CD14-positive monocyte (primary cell): ENCODE results near the gene MIGA1. TPM values are rescaled to one million over a fixed set of nuclear protein-coding genes. Genes with fewer than 3 reads are reported as not detected.

Experiments used
- DNase-seq, 3 donors: peaks; one replicate each; pipeline ENCODE4 v3.0.0-alpha.2; 2011 to 2022
- H2AFZ ChIP-seq: 2 replicates; pipeline ENCODE4 v1.6.0; 2012; ENCODE audit warnings: mild to moderate bottlenecking, low read depth, low read length, inconsistent platforms; ENCODE audit not compliant: insufficient read depth, poor library complexity, severe bottlenecking
- H3K27ac ChIP-seq, 2 donors: 1 replicate in 1 of 2; 2 replicates in 1 of 2; pipeline ENCODE4 v1.5.1; 2012 to 2013; ENCODE audit warnings: low read length in 2 of 2, control low read depth in 1 of 2, inconsistent platforms in 1 of 2, low read depth in 1 of 2, mild to moderate bottlenecking in 1 of 2
- H3K27me3 ChIP-seq, 2 donors: one replicate each; pipeline versions ENCODE4 v1.6.0 to v1.6.1; 2011 to 2013; ENCODE audit warnings: low read length in 2 of 2; ENCODE audit not compliant: control insufficient read depth in 2 of 2, insufficient read depth in 2 of 2
- H3K36me3 ChIP-seq, 2 donors: replicated peaks in 1 of 2; 1 replicate in 1 of 2; 2 replicates in 1 of 2; pipeline versions ENCODE4 v1.5.1 to v1.6.1; 2012 to 2013; ENCODE audit warnings: low read length in 2 of 2, control low read depth in 1 of 2, inconsistent platforms in 1 of 2, mild to moderate bottlenecking in 1 of 2; ENCODE audit not compliant: insufficient read depth in 2 of 2, control insufficient read depth in 1 of 2
- H3K4me1 ChIP-seq, 2 donors: 1 replicate in 1 of 2; 2 replicates in 1 of 2; pipeline versions ENCODE4 v1.5.1 to v1.6.1; 2012 to 2013; ENCODE audit warnings: low read length in 2 of 2, control low read depth in 1 of 2, inconsistent platforms in 1 of 2, mild to moderate bottlenecking in 1 of 2, moderate library complexity in 1 of 2; ENCODE audit not compliant: insufficient read depth in 2 of 2, control insufficient read depth in 1 of 2
- H3K4me2 ChIP-seq: replicated peaks from 2 replicates; pipeline ENCODE3; 2012; ENCODE audit warnings: low read length, moderate library complexity, mild to moderate bottlenecking; ENCODE audit not compliant: poor library complexity, severe bottlenecking; ENCODE audit errors: extremely low read depth
- H3K4me3 ChIP-seq, 3 experiments: fragments of 200-600 bp in 1 of 3; sonication (generic) in 1 of 3; replicated peaks in 1 of 3; 1 replicate in 2 of 3; 2 replicates in 1 of 3; pipeline ENCODE4 v1.5.1; 2011 to 2013; ENCODE audit warnings: low read length in 3 of 3, mild to moderate bottlenecking in 3 of 3, control low read depth in 2 of 3, low read depth in 2 of 3, inconsistent platforms in 1 of 3, moderate library complexity in 1 of 3
- H3K79me2 ChIP-seq: 2 replicates; pipeline ENCODE4 v1.6.0; 2012; ENCODE audit warnings: mild to moderate bottlenecking, control low read depth, inconsistent platforms, low read length, moderate library complexity; ENCODE audit not compliant: insufficient read depth
- H3K9ac ChIP-seq: 2 replicates; pipeline ENCODE4 v1.6.0; 2017; ENCODE audit warnings: low read length, mild to moderate bottlenecking; ENCODE audit not compliant: insufficient read depth, poor library complexity, severe bottlenecking
- H3K9me3 ChIP-seq, 2 donors: replicated peaks in 1 of 2; 1 replicate in 1 of 2; 2 replicates in 1 of 2; pipeline versions ENCODE4 v1.5.1 to v1.6.1; 2012 to 2013; ENCODE audit warnings: low read length in 2 of 2, control low read depth in 1 of 2; ENCODE audit not compliant: control insufficient read depth in 1 of 2, insufficient read depth in 1 of 2
- H4K20me1 ChIP-seq: 2 replicates; pipeline ENCODE4 v1.6.0; 2012; ENCODE audit warnings: mild to moderate bottlenecking, low read length, control low read depth, moderate library complexity; ENCODE audit not compliant: insufficient read depth
- H3K27ac Mint-ChIP-seq, 7 donors: one replicate each; pipeline ENCODE4 v1.8.0; 2020; ENCODE audit warnings: mild to moderate bottlenecking in 7 of 7, mixed read lengths in 7 of 7, moderate library complexity in 6 of 7, inconsistent platforms in 2 of 7
- H3K27me3 Mint-ChIP-seq, 3 donors: one replicate each; pipeline ENCODE4 v1.8.0; 2021 to 2022; ENCODE audit warnings: low read depth in 3 of 3, mild to moderate bottlenecking in 3 of 3, mixed read lengths in 3 of 3, moderate library complexity in 3 of 3, inconsistent platforms in 1 of 3
- H3K36me3 Mint-ChIP-seq, 2 donors: one replicate each; pipeline ENCODE4 v1.8.0; 2020; ENCODE audit warnings: mixed read lengths in 2 of 2, inconsistent platforms in 1 of 2, mild to moderate bottlenecking in 1 of 2
- H3K4me1 Mint-ChIP-seq: one replicate; pipeline ENCODE4 v1.8.0; 2020; ENCODE audit warnings: mild to moderate bottlenecking, mixed read lengths
- H3K4me3 Mint-ChIP-seq, 2 donors: one replicate each; pipeline ENCODE4 v1.8.0; 2020; ENCODE audit warnings: mild to moderate bottlenecking in 2 of 2, mixed read lengths in 2 of 2, moderate library complexity in 1 of 2
- H3K9me3 Mint-ChIP-seq, 7 donors: one replicate each; pipeline ENCODE4 v1.8.0; 2020 to 2022; ENCODE audit warnings: mixed read lengths in 7 of 7, mild to moderate bottlenecking in 6 of 7, moderate library complexity in 6 of 7, inconsistent platforms in 2 of 7
- WGBS: methylation state at CpG from one replicate; pipeline ENCODE4 v1.1.5; 2013; ENCODE audit warnings: missing lambda C conversion rate; ENCODE audit not compliant: insufficient coverage; 5-methylcytosine and 5-hydroxymethylcytosine counted together
- intact Hi-C, 2 donors: fragments of 100-400 bp; cut with micrococcal nuclease; formaldehyde crosslinking; loops; one replicate each; pipeline versions ENCODE4 v1.15.0 to v1.15.1; 2023
- polyA minus RNA-seq: library from RNA; depleted of rRNA, polyadenylated mRNA; stranded (reverse); fragments of >200 nt; gene quantifications from 2 replicates; pipeline ENCODE4 v1.2.3, GENCODE V29; 2012
- polyA plus RNA-seq, 3 donors: library from polyadenylated mRNA; depleted of rRNA in 1 of 3; unstranded in 2 of 3; stranded (reverse) in 1 of 3; fragments of 300-500 nt in 2 of 3; fragments of >200 nt in 1 of 3; fragmentation: Illumina TruSeq in 2 of 3; gene quantifications; 1 replicate in 2 of 3; 2 replicates in 1 of 3; pipeline ENCODE4 v1.2.3, GENCODE V29; 2012 to 2021
- total RNA-seq, 12 experiments: library from RNA in 1 of 12; stranded (reverse) in 1 of 12; fragments of 120-200 nt in 1 of 12; gene quantifications; one replicate each; pipeline ENCODE4 v1.2.4 and lab custom pipeline; 2013 to 2026; ENCODE audit warnings: mixed read lengths in 6 of 12, inconsistent platforms in 1 of 12
- TF ChIP-seq, protein P1 (sequence below): fragments of 200-600 bp; IDR thresholded peaks from one replicate; pipeline ENCODE4 v1.8.0; 2022; ENCODE audit warnings: antibody characterized with exemption, mild to moderate bottlenecking

Gene MIGA1
- 9.6 TPM for total RNA-seq (2013)
- polyA plus RNA-seq (1 to 10 TPM; 5.0 to 7.2 (median 6.5) TPM), polyA minus RNA-seq (2.9 and 3.1 TPM in 2 replicates), total RNA-seq (lab: John Stamatoyannopoulos, UW) (7.3 to 25.7 (median 22.0) reads per million in 11 experiments)

GRCh38 chr1:77779529-77780281 is at the start of gene MIGA1:
Gene MIGA1, plus strand, starts transcription at chr1:77779649. Its CDS starts 3,604 bp downstream, at chr1:77783253.
- peak within 1 kb of the TSS; percentile 64 to 95 (median 89) for H3K27ac Mint-ChIP-seq
- peaks cover 11 to 13% of the 10 kb centered on the region in 2 donors for H3K36me3 Mint-ChIP-seq
- H3K9me3 Mint-ChIP-seq, result peaks cover 0 to 5% (median 3%) of the 10 kb centered on the region in 7 donors
- peak within 1 kb of the TSS; percentile 83 to 91 (median 87) for H3K4me3 ChIP-seq
- TF ChIP-seq, protein P1, sequence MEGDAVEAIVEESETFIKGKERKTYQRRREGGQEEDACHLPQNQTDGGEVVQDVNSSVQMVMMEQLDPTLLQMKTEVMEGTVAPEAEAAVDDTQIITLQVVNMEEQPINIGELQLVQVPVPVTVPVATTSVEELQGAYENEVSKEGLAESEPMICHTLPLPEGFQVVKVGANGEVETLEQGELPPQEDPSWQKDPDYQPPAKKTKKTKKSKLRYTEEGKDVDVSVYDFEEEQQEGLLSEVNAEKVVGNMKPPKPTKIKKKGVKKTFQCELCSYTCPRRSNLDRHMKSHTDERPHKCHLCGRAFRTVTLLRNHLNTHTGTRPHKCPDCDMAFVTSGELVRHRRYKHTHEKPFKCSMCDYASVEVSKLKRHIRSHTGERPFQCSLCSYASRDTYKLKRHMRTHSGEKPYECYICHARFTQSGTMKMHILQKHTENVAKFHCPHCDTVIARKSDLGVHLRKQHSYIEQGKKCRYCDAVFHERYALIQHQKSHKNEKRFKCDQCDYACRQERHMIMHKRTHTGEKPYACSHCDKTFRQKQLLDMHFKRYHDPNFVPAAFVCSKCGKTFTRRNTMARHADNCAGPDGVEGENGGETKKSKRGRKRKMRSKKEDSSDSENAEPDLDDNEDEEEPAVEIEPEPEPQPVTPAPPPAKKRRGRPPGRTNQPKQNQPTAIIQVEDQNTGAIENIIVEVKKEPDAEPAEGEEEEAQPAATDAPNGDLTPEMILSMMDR, result no peak
- peak within 1 kb of the TSS; percentile 79 for H3K9ac ChIP-seq
- H3K27ac ChIP-seq, result peak within 1 kb of the TSS; percentile 43 to 78
- H2AFZ ChIP-seq, result peak within 1 kb of the TSS; percentile 93
- intact Hi-C loops, result no loop called here
- peaks cover 8 to 17% of the 10 kb centered on the region in 2 donors for H3K4me1 ChIP-seq
- H3K4me1 Mint-ChIP-seq, result peaks cover 26% of the 10 kb centered on the region
- H3K79me2 ChIP-seq, result peaks cover 46% of the 10 kb centered on the region
- H3K4me2 ChIP-seq, result peak within 1 kb of the TSS; percentile 82
- peaks cover 7 to 14% of the 10 kb centered on the region in 2 donors for H3K36me3 ChIP-seq
- peak within 1 kb of the TSS; percentile 91 to 98 for H3K4me3 Mint-ChIP-seq
- H3K9me3 ChIP-seq, result peaks cover 0 to 3% of the 10 kb centered on the region in 2 donors
- DNase-seq, result peak; percentile 81 to 87 (median 86)
- H3K27me3 Mint-ChIP-seq, result peaks cover 0 to 1% (median 0%) of the 10 kb centered on the region in 3 donors
- peaks cover 3% of the 10 kb centered on the region for H4K20me1 ChIP-seq
- no peaks in the 10 kb centered on the region for H3K27me3 ChIP-seq
- under 1% methylated on average over 40 of the region's 40 CpGs for WGBS

DNA sequence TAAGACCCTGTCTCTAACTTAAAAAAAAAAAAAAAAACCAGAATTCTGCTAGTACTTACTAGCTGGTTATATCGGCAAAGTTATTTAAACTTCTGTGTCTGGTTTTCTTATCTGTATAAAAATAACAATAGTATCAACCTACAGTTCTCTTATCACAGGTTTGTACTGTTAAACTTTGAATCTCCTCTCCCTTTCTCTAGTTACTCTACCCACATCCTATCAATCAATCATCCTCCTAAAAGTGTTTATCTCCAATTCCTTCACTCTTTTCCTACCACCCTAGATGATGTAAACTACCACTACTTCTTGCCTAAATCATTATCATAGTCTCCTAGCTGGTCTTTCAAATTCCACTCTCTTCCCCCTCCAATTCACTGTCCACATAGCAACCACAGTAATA is 47.4 kb upstream of the MIGA1 start:
- peak overlapping the region in 1 of 7 donors; percentile 37 for H3K27ac Mint-ChIP-seq
- no peak overlapping the region for H3K27ac ChIP-seq

More for the DNA sequence above, 47.4 kb upstream of the MIGA1 start:
- Histone ChIP-seq H3K4me1 (no peaks in the 10 kb centered on the region), H3K27me3 (no peaks in the 10 kb centered on the region), H3K9ac (no peak overlapping the region), H3K36me3 (peaks cover 60 to 95% of the 10 kb centered on the region in 2 donors), H3K4me2 (no peak overlapping the region), H4K20me1 (no peaks in the 10 kb centered on the region), H3K4me3 (no peak overlapping the region), H2AFZ (no peak overlapping the region), H3K79me2 (no peaks in the 10 kb centered on the region), H3K9me3 (no peaks in the 10 kb centered on the region)
- Mint-ChIP-seq H3K4me1 (no peaks in the 10 kb centered on the region), H3K27me3 (no peaks in the 10 kb centered on the region), H3K36me3 (peaks cover 67 to 82% of the 10 kb centered on the region in 2 donors), H3K9me3 (no peaks in the 10 kb centered on the region), H3K4me3 (no peak overlapping the region)
- no CpG with 5 or more reads among the region's 1 CpG for WGBS
- intact Hi-C loops, result no loop called here
- DNase-seq, result no peak
- TF ChIP-seq, protein P1, result no peak
